HepG2 (cell line): ENCODE measurements around the gene SESN1. TPM values are rescaled to one million over a fixed set of nuclear protein-coding genes. Genes with fewer than 3 reads are reported as not detected.
"Not testable (repeated sequence)": the region's sequence is repeated elsewhere in the genome, so short reads cannot be mapped to it uniquely, and the experiment has no call there.

Source experiments
- ATAC-seq: fragments of 200-7000 bp; cut with Tn5 transposase; 3 replicates; pipeline ENCODE4 v1.9.1; 2020; ENCODE audit warnings: mild to moderate bottlenecking, moderate library complexity
- BruUV-seq: library from RNA; stranded (reverse); fragments of 400-500 nt; replicated peaks from 2 replicates; lab custom pipeline; 2021; lab: Mats Ljungman, UMichigan
- CTCF ChIA-PET: fragments of 300-600 bp; formaldehyde crosslinking; extraction: SDS; loops from one replicate; lab custom pipeline; 2021; ENCODE audit warnings: low total read pairs, inconsistent platforms, low intra/inter-chr PET ratio; lab: Yijun Ruan, JAX
- POLR2A ChIA-PET: fragments of 350-600 bp; sonication (Branson Sonifier 250); formaldehyde crosslinking; loops from one replicate; lab custom pipeline; 2020; ENCODE audit warnings: antibody characterized with exemption, inconsistent platforms; lab: Yijun Ruan, JAX
- DNase-seq: peaks from one replicate; pipeline ENCODE4 v3.0.0-alpha.2; 2015; ENCODE audit warnings: low spot score
- FAIRE-seq: peaks from 3 replicates; lab custom pipeline; 2011; peaks lifted over from hg19 to GRCh38; lab: Jason Lieb, UNC
- H2AFZ ChIP-seq: one replicate; pipeline ENCODE4 v1.6.1; 2011; ENCODE audit warnings: low read length, inconsistent platforms
- H3K27ac ChIP-seq: fragments of 300-600 bp; 3 replicates; pipeline ENCODE4 v1.8.0; 2011; ENCODE audit warnings: mixed run types, mild to moderate bottlenecking, mixed read lengths, low read length, inconsistent platforms; ENCODE audit not compliant: insufficient read depth; ENCODE audit errors: extremely low read length
- H3K27me3 ChIP-seq, 2 experiments: fragments of 200-600 bp in 1 of 2; 2 replicates in 1 of 2; 3 replicates in 1 of 2; pipeline versions ENCODE4 v1.6.0 to v1.8.0; 2011; ENCODE audit warnings: low read length in 2 of 2, mild to moderate bottlenecking in 2 of 2, moderate library complexity in 2 of 2, inconsistent platforms in 1 of 2; ENCODE audit not compliant: insufficient read depth in 2 of 2, control insufficient read depth in 1 of 2
- H3K36me3 ChIP-seq, 2 experiments: fragments of 200-600 bp in 1 of 2; replicated peaks in 1 of 2; 2 replicates in 1 of 2; 3 replicates in 1 of 2; pipeline versions ENCODE4 v1.5.1 to v1.8.0; 2011; ENCODE audit warnings: low read length in 2 of 2, inconsistent platforms in 1 of 2; ENCODE audit not compliant: insufficient read depth in 2 of 2, control insufficient read depth in 1 of 2
- H3K4me1 ChIP-seq: 2 replicates; pipeline ENCODE4 v1.5.1; 2012; ENCODE audit warnings: low read length, inconsistent platforms; ENCODE audit not compliant: insufficient read depth
- H3K4me2 ChIP-seq: 2 replicates; pipeline ENCODE4 v1.6.0; 2011; ENCODE audit warnings: low read depth, low read length, inconsistent platforms
- H3K4me3 ChIP-seq, 3 experiments: fragments of 200-600 bp in 1 of 3; sonication (generic), shearing (Covaris generic) in 1 of 3; replicated peaks in 1 of 3; 2 replicates each; pipeline ENCODE4 v1.5.1; 2011 to 2016; ENCODE audit warnings: low read length in 3 of 3, inconsistent platforms in 2 of 3, low read depth in 2 of 3, mild to moderate bottlenecking in 2 of 3, control low read depth in 1 of 3, mixed read lengths in 1 of 3; ENCODE audit not compliant: insufficient read depth in 1 of 3
- H3K79me2 ChIP-seq: one replicate; pipeline ENCODE4 v1.6.1; 2011; ENCODE audit warnings: low read length, inconsistent platforms; ENCODE audit not compliant: insufficient read depth
- H3K9ac ChIP-seq: 2 replicates; pipeline ENCODE4 v1.6.0; 2011; ENCODE audit warnings: mild to moderate bottlenecking, low read depth, low read length, inconsistent platforms; ENCODE audit not compliant: insufficient read depth
- H3K9me3 ChIP-seq: 2 replicates; pipeline ENCODE4 v1.5.1; 2012; ENCODE audit warnings: mild to moderate bottlenecking, low read length
- H4K20me1 ChIP-seq: 2 replicates; pipeline ENCODE4 v1.6.0; 2011; ENCODE audit warnings: inconsistent platforms, mild to moderate bottlenecking, low read length, moderate library complexity; ENCODE audit not compliant: insufficient read depth
- HNF4A ChIP-seq: sonication (generic); formaldehyde crosslinking; IDR thresholded peaks from 2 replicates; pipeline ENCODE4 v1.4.0; 2020; ENCODE audit warnings: missing genetic modification reagents
- HOMEZ ChIP-seq: IDR thresholded peaks from 2 replicates; pipeline ENCODE4 v1.6.1; 2016; ENCODE audit warnings: low read depth
- PAXIP1 ChIP-seq: sonication (generic); formaldehyde crosslinking; conservative IDR thresholded peaks from 2 replicates; pipeline ENCODE4 v1.4.0; 2020; ENCODE audit warnings: mild to moderate bottlenecking, missing genetic modification reagents, moderate library complexity
- WGBS: methylation state at CpG from one replicate; pipeline ENCODE4 v1.1.6; 2017; ENCODE audit warnings: low lambda C conversion rate; 5-methylcytosine and 5-hydroxymethylcytosine counted together
- in situ Hi-C: cut with HindIII; loops from 2 replicates; pipeline ENCODE4 v1.10.0; 2017; ENCODE audit warnings: low pct_unique_long_range_greater_than_20kb; ENCODE audit not compliant: extremely low pct_ligation_motif_present
- intact Hi-C: fragments of 100-400 bp; cut with micrococcal nuclease; formaldehyde crosslinking; loops from one replicate; pipeline ENCODE4 v1.10.0; 2022; ENCODE audit not compliant: unreplicated experiment
- polyA plus RNA-seq, 8 experiments: library from polyadenylated mRNA; depleted of rRNA in 3 of 8; stranded (reverse) in 7 of 8; unstranded in 1 of 8; fragments of >200 nt; fragmentation: Illumina TruSeq in 4 of 8; extraction: Trizol in 4 of 8; gene quantifications; 2 replicates each; pipeline versions ENCODE4 v1.2.1 to v1.2.3, GENCODE V29; 2011 to 2016; ENCODE audit warnings: low read depth in 4 of 8, missing spikeins in 1 of 8, mixed read lengths in 1 of 8; ENCODE audit not compliant: insufficient read depth in 1 of 8
- total RNA-seq, 5 experiments: library from RNA; depleted of rRNA; stranded (reverse); fragments of >200 nt; fragmentation: Illumina TruSeq; extraction: Trizol; gene quantifications; 2 replicates each; pipeline ENCODE4 v1.2.3, GENCODE V29; 2016; ENCODE audit warnings: low read depth in 1 of 5

The SESN1 gene
- total and polyA plus RNA-seq, 2 of the 13 experiments (the other 11 are each of a cell fraction or from before 2014, with no cell fraction given) = 24.9 to 44.7 TPM

DNA sequence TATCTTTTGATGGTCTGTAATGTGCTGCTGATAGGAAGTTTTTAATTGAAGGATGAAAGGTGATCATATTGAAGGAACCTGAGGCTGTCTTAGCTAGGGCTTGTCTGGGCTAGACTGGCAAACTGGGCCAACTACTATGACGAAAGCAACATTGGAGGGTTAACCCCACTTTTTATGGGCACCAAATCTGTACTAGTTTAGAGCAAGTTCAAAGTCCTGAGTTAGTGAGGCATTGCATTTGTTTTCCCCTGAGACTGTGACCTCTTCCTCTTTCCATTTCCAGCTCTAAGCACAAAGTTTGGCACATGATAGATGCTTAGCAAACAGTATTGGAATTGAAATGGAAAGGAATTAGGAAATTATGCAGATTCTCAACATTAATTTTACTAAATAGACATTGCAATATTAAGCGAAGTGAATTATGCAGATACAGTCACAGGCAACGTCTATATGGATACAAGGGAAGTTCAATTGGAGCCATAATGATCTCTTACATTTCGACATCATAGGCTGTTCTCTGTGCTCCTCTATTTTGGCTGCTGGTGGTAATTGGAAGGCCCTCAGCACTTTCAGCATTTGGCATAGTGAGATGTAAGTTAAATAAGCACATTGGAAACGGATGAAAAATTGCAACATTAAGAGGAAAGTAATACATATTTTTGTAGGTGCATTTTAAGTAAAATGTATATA, 22.8 kb upstream of the SESN1 start (continued):
- TF ChIP-seq PAXIP1 (CRISPR knock-in tag) = 0 out of 2 replicates have a peak, but pooled peaks have one; percentile 13
- peak; percentile 63 for TF ChIP-seq HNF4A (CRISPR knock-in tag)
- 0 out of 2 replicates have a peak, but pooled peaks have one; percentile 22 for TF ChIP-seq HOMEZ (CRISPR knock-in tag)

DNA sequence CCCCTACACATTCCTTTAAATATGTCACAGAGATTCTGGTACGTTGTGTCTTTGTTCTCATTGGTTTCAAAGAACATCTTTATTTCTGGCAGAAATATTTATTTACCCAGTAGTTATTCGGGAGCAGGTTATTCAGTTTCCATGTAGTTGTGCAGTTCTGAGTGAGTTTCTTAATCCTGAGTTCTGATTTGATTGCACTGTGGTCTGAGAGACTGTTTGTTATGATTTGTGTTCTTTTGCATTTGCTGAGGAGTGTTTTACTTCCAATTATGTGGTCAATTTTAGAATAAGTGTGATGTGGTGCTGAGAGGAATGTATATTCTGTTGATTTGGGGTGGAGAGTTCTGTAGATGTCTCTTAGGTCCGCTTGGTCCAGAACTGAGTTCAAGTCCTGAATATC, 18.0 kb upstream of the SESN1 start:
- BruUV-seq, H3K27ac ChIP-seq, H3K4me1 ChIP-seq, H3K4me2 ChIP-seq, intact Hi-C loops, H3K4me3 ChIP-seq, POLR2A ChIA-PET, H4K20me1 ChIP-seq, H3K9me3 ChIP-seq, ATAC-seq, H3K27me3 ChIP-seq, H3K36me3 ChIP-seq, H2AFZ ChIP-seq, CTCF ChIA-PET, FAIRE-seq, H3K79me2 ChIP-seq, DNase-seq, in situ Hi-C loops, H3K9ac ChIP-seq: not testable (repeated sequence)
- 80% methylated on average over 3 of the region's 3 CpGs for WGBS

DNA sequence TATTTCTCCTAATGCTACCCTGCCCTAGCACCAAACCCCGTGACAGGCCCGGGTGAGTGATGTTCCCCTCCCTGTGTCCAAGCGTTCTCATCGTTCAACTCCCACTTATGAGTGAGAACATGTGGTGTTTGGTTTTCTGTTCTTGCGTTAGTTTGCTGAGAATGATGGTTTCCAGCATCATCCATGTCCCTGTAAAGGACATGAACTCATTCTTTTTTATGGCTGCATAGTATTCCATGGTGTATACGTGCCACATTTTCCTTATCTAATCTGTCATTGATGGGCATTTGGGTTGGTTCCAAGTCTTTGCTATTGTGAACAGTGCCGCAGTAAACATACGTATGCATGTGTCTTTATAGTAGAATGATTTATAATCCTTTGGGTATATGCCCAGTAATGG, 15.0 kb upstream of the SESN1 start:
- H3K9me3 ChIP-seq, in situ Hi-C loops, H2AFZ ChIP-seq, ATAC-seq, H3K4me1 ChIP-seq, H3K79me2 ChIP-seq, H4K20me1 ChIP-seq, intact Hi-C loops, H3K36me3 ChIP-seq, POLR2A ChIA-PET, CTCF ChIA-PET, H3K27ac ChIP-seq, H3K4me3 ChIP-seq, FAIRE-seq, H3K27me3 ChIP-seq, BruUV-seq, DNase-seq, H3K4me2 ChIP-seq, H3K9ac ChIP-seq: not testable (repeated sequence)
- 98% methylated on average over 8 of the region's 8 CpGs for WGBS
